SK-N-SH (cell line): ENCODE results near the gene TMEM164. TPM values are rescaled to one million over a fixed set of nuclear protein-coding genes. Genes with fewer than 3 reads are reported as not detected.

ENCODE experiments used
- CTCF ChIA-PET: fragments of 300-600, 350-600 bp; formaldehyde crosslinking; extraction: SDS; loops from one replicate; lab custom pipeline; 2021; lab: Yijun Ruan, JAX
- POLR2A ChIA-PET: fragments of 350-600 bp; sonication (Branson Sonifier 250); formaldehyde crosslinking; extraction: SDS; loops from one replicate; lab custom pipeline; 2020; ENCODE audit warnings: antibody characterized with exemption, inconsistent platforms; lab: Yijun Ruan, JAX
- DNase-seq: peaks from one replicate; pipeline ENCODE4 v3.0.0; 2012
- H2AFZ ChIP-seq: fragments of 200-600 bp; sonication (generic); 2 replicates; pipeline ENCODE4 v1.8.1; 2016; ENCODE audit warnings: antibody characterized with exemption, mild to moderate bottlenecking, low read depth
- H3F3A ChIP-seq: fragments of 200-600 bp; sonication (generic); replicated peaks from 2 replicates; pipeline ENCODE3; 2016; ENCODE audit warnings: antibody characterized with exemption, mild to moderate bottlenecking; ENCODE audit not compliant: insufficient read depth
- H3K27ac ChIP-seq, 2 experiments: fragments of 200-500 bp in 1 of 2; fragments of 200-600 bp in 1 of 2; sonication (Bioruptor generic) in 1 of 2; sonication (generic), shearing (Covaris generic) in 1 of 2; 2 replicates each; pipeline versions ENCODE4 v1.5.1 to v1.6.1; 2014 to 2016; ENCODE audit warnings: low read depth in 2 of 2, inconsistent platforms in 1 of 2, low read length in 1 of 2, mild to moderate bottlenecking in 1 of 2, mixed read lengths in 1 of 2
- H3K27me3 ChIP-seq: fragments of 200-600 bp; sonication (generic), shearing (Covaris generic); 2 replicates; pipeline ENCODE4 v1.6.1; 2016; ENCODE audit warnings: mixed run types; ENCODE audit not compliant: insufficient read depth
- H3K36me3 ChIP-seq, 2 experiments: fragments of 200-500 bp in 1 of 2; fragments of 200-600 bp in 1 of 2; sonication (Bioruptor generic) in 1 of 2; sonication (generic) in 1 of 2; replicated peaks in 1 of 2; 2 replicates each; pipeline versions ENCODE3 to v1.5.1; 2014 to 2016; ENCODE audit warnings: low read length in 1 of 2, mild to moderate bottlenecking in 1 of 2; ENCODE audit not compliant: insufficient read depth in 2 of 2, control insufficient read depth in 1 of 2
- H3K4me1 ChIP-seq, 2 experiments: fragments of 200-500 bp in 1 of 2; fragments of 200-600 bp in 1 of 2; sonication (Bioruptor generic) in 1 of 2; sonication (generic), shearing (Covaris generic) in 1 of 2; 2 replicates each; pipeline versions ENCODE4 v1.5.1 to v1.6.1; 2014 to 2016; ENCODE audit warnings: low read depth in 1 of 2, low read length in 1 of 2, mixed run types in 1 of 2; ENCODE audit not compliant: insufficient read depth in 2 of 2, control insufficient read depth in 1 of 2
- H3K4me2 ChIP-seq: fragments of 200-600 bp; sonication (generic), shearing (Covaris generic); 2 replicates; pipeline ENCODE4 v1.6.1; 2017; ENCODE audit warnings: mixed run types
- H3K4me3 ChIP-seq, 2 experiments: fragments of 200-500 bp in 1 of 2; fragments of 200-600 bp in 1 of 2; sonication (Bioruptor generic) in 1 of 2; sonication (generic), shearing (Covaris generic) in 1 of 2; 2 replicates each; pipeline versions ENCODE4 v1.5.1 to v1.8.1; 2014 to 2016; ENCODE audit warnings: low read depth in 2 of 2, inconsistent platforms in 1 of 2, low read length in 1 of 2, mild to moderate bottlenecking in 1 of 2, mixed read lengths in 1 of 2, moderate library complexity in 1 of 2
- H3K79me2 ChIP-seq: fragments of 200-600 bp; sonication (generic); 2 replicates; pipeline ENCODE4 v1.8.1; 2017; ENCODE audit warnings: mild to moderate bottlenecking; ENCODE audit not compliant: insufficient read depth
- H3K9ac ChIP-seq: fragments of 200-600 bp; sonication (generic); 2 replicates; pipeline ENCODE4 v1.6.1; 2017; ENCODE audit warnings: mixed run types
- H3K9me2 ChIP-seq: fragments of 200-600 bp; sonication (generic); 2 replicates; pipeline ENCODE4 v1.6.1; 2017; ENCODE audit warnings: mixed run types
- H3K9me3 ChIP-seq: fragments of 200-600 bp; sonication (generic); 2 replicates; pipeline ENCODE4 v1.6.1; 2017; ENCODE audit warnings: mixed run types, mild to moderate bottlenecking, moderate library complexity
- H4K20me1 ChIP-seq: fragments of 200-600 bp; sonication (generic); 2 replicates; pipeline ENCODE4 v1.6.1; 2017; ENCODE audit warnings: mild to moderate bottlenecking, mixed run types; ENCODE audit not compliant: insufficient read depth
- CHD2 ChIP-seq: fragments of 150-350 bp; IDR thresholded peaks from 2 replicates; pipeline ENCODE4 v1.6.1; 2018; ENCODE audit warnings: low read length; ENCODE audit not compliant: partially characterized antibody
- EZH2phosphoT487 ChIP-seq: fragments of 200-600 bp; sonication (generic); IDR thresholded peaks from 2 replicates; pipeline ENCODE4 v1.6.1; 2017; ENCODE audit warnings: low read depth, mixed run types, mild to moderate bottlenecking, antibody characterized with exemption, moderate library complexity, borderline replicate concordance
- FOXM1 ChIP-seq: IDR thresholded peaks from 2 replicates; pipeline ENCODE4 v1.4.0; 2012; ENCODE audit warnings: low read depth, mild to moderate bottlenecking
- MEF2A ChIP-seq: IDR thresholded peaks from 2 replicates; pipeline ENCODE4 v1.4.0; 2012; ENCODE audit warnings: low read depth, borderline replicate concordance
- NFIC ChIP-seq: IDR thresholded peaks from 2 replicates; pipeline ENCODE4 v1.4.0; 2012; ENCODE audit warnings: borderline replicate concordance
- PBX3 ChIP-seq: IDR thresholded peaks from 2 replicates; pipeline ENCODE4; 2012
- POLR2AphosphoS5 ChIP-seq: IDR thresholded peaks from 2 replicates; pipeline ENCODE4 v1.6.1; 2012; ENCODE audit warnings: low read depth, low read length
- RAD21 ChIP-seq: IDR thresholded peaks from 2 replicates; pipeline ENCODE4 v1.6.1; 2012; ENCODE audit warnings: mild to moderate bottlenecking, low read length
- REST ChIP-seq: IDR thresholded peaks from 2 replicates; pipeline ENCODE4 v1.6.1; 2012; ENCODE audit warnings: mild to moderate bottlenecking, low read depth, low read length, moderate library complexity
- SIN3A ChIP-seq: IDR thresholded peaks from 2 replicates; pipeline ENCODE4 v1.6.1; 2012; ENCODE audit warnings: low read depth, mild to moderate bottlenecking, low read length, moderate library complexity, borderline replicate concordance
- USF1 ChIP-seq: IDR thresholded peaks from 2 replicates; pipeline ENCODE4 v1.4.0; 2012; ENCODE audit warnings: low read depth, borderline replicate concordance
- USF2 ChIP-seq: fragments of 150-350 bp; IDR thresholded peaks from 2 replicates; pipeline ENCODE4 v1.6.1; 2017; ENCODE audit warnings: antibody characterized with exemption, low read length, low read depth, borderline replicate concordance
- WGBS: methylation state at CpG from one replicate; pipeline ENCODE4 v1.1.6; 2017; ENCODE audit warnings: low lambda C conversion rate; 5-methylcytosine and 5-hydroxymethylcytosine counted together
- polyA plus RNA-seq, 3 experiments: library from polyadenylated mRNA; depleted of rRNA; stranded (reverse); fragments of >200 nt; gene quantifications; 2 replicates each; pipeline ENCODE4 v1.2.3, GENCODE V29; 2012

Gene TMEM164
- polyA plus RNA-seq, 1 of the 3 experiments (the other 2 are of a cell fraction): 11.9 TPM

- no peak overlapping the region for H3K27ac ChIP-seq
- H3K9ac ChIP-seq: no peak overlapping the region
Observed at GRCh38 chrX:110216027-110216426, 213.1 kb downstream of the TMEM164 start.

GRCh38 chrX:110218591-110218990 is 215.7 kb downstream of the TMEM164 start:
- Histone ChIP-seq H3K9me3 (no peaks in the 10 kb centered on the region), H3F3A (peaks cover 6% of the 10 kb centered on the region), H3K4me2 (no peak overlapping the region), H3K27ac (no peak overlapping the region), H3K9me2 (no peaks in the 10 kb centered on the region), H3K4me1 (peaks cover 0 to 3% of the 10 kb centered on the region in 2 experiments; a peak in 2 of 4 replicates), H3K27me3 (no peaks in the 10 kb centered on the region), H3K36me3 (no peaks in the 10 kb centered on the region), H4K20me1 (no peaks in the 10 kb centered on the region), H3K9ac (no peak overlapping the region), H3K79me2 (no peaks in the 10 kb centered on the region), H3K4me3 (no peak overlapping the region), H2AFZ (no peak overlapping the region)
- POLR2A ChIA-PET: no interaction called here
- whole genome bisulfite sequencing: 47% methylated on average over 2 of the region's 2 CpGs
- DNase-seq: no peak
- TF ChIP-seq SIN3A (no peak), MEF2A (no peak), FOXM1 (no peak), NFIC (no peak), USF1 (no peak), PBX3 (no peak), USF2 (no peak), REST (no peak)
- CTCF ChIA-PET: interaction anchor here (1.7 kb wide), 1 partner anchor 8 kb away, joined by 6 read pairs; no protein-coding TSS in a partner anchor

More at GRCh38 chrX:110216027-110216426, 213.1 kb downstream of the TMEM164 start:
- no peaks in the 10 kb centered on the region for H3K9me3 ChIP-seq
- no peak for DNase-seq
- no peak overlapping the region for H2AFZ ChIP-seq
- no peak overlapping the region for H3K4me2 ChIP-seq
- TF ChIP-seq CHD2 (no peak), RAD21 (no peak), POLR2AphosphoS5 (no peak), EZH2phosphoT487 (no peak), SIN3A (no peak)
- 43% methylated on average over 4 of the region's 4 CpGs for WGBS
- no peaks in the 10 kb centered on the region for H4K20me1 ChIP-seq
- no peaks in the 10 kb centered on the region for H3K9me2 ChIP-seq
- peaks cover 0 to 3% of the 10 kb centered on the region in 2 experiments; a peak in 1 of 4 replicates for H3K4me1 ChIP-seq
- no peak overlapping the region for H3K4me3 ChIP-seq
- H3K27me3 ChIP-seq: no peaks in the 10 kb centered on the region
- H3K36me3 ChIP-seq: no peaks in the 10 kb centered on the region
- CTCF ChIA-PET: interaction anchor here (1.0 kb wide), 1 partner anchor 191 kb away, joined by 3 read pairs; no protein-coding TSS in a partner anchor
- H3F3A ChIP-seq: peaks cover 4% of the 10 kb centered on the region
- H3K79me2 ChIP-seq: no peaks in the 10 kb centered on the region
- POLR2A ChIA-PET: no interaction called here
